SH-SY5Y (cell line): Measurements from ENCODE around the gene APLP1.

Experiments used
- GATA2 ChIP-seq: IDR thresholded peaks from 2 replicates; pipeline ENCODE4 v1.6.1; 2011; ENCODE audit warnings: mild to moderate bottlenecking, low read depth, low read length
- GATA3 ChIP-seq: IDR thresholded peaks from 2 replicates; pipeline ENCODE4 v1.6.1; 2011; ENCODE audit warnings: low read depth, mild to moderate bottlenecking, low read length, moderate library complexity

DNA sequence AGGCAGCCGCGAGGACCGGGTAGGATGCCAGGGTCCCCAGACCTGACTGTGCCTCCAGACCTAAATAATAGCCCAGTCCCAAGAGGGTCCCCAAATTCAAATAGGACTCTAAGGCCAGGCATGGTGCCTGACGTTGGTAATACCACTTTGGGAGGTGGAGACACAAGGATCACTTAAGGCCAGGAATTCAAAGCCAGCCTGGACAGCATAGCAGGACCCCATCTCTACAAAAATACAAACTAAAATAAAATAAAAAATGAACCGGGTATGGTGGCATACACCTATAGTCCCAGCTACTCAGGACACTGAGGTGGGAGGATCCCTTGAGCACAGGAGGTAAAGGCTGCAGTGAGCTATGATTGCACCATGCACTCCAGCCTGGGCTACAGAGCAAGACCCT is 5.4 kb upstream of the APLP1 start:
- TF ChIP-seq GATA3 (no peak), GATA2 (no peak)
